ENCODE measurements around the gene HAND2.
A peak's percentile ranks its signal among the peaks of the same experiment; 100 is the strongest.

Gene HAND2

DNA sequence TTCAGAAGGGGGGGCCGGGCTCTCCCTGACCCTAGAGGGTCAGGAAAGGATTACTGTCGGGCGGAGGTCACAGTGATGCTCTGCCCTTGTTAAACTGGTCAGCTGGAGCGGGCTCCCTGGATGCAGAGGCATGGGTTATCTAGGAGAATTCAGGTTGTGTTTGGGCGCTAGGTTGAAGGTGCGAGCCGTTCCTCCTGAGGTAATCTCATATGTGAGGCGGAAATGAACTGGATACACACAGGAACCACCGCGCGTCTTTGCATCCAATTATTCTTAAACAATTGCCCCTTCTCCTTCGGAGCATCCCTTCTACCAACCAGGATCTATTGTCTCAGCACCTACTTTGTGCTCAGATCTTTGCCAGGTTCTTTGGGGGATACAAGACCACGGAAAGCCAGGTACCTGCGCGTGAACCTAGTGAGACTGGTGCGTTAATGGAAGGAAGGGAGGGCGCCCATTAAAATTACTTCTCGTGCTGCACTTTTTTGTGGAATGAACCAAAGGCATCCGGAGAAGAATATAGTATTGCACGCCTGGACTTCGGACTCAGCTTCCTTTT, 28.4 kb downstream of the HAND2 start:
- no peak for DNase-seq (ENCODE audit: low read depth in 2 of 2)

DNA sequence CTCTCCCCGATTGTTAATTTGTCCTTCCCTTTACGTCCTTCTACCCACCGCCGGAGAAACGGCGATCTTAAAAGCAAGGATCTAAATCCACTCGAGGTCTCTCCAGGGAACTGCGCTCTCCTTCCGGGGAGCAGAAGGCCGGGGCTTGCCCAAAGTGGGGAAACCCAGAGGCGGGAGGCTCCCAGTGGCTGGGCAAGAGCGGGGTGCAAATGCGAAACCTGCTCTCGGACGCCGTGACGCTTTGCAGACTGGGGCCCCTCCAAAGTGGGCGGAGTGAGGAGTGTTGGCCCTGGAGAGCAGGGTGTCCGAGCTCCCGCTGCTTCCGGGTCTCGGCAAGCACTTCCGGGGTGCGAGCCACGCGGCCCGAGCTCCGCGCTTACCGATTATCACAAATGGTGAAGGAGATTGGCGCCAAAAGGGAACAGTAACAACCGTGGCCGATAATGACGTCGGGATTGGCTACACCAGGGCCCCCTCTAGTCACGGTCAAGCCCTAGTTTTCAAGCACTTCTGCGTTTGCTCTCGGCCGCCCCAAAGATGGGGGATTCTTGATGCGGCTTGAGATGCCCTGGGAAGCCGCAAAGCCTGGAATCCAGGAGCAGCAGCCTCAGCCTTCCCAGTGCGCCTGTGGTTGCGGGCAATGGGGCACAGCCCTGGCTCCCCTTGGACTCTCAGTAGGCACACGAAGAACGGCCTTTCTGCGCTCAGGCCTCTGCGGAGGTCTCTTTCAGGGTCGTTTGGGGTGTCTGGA, 29.0 kb downstream of the HAND2 start:
- DNase-seq (ENCODE audit: low read depth in 2 of 2): no peak

DNA sequence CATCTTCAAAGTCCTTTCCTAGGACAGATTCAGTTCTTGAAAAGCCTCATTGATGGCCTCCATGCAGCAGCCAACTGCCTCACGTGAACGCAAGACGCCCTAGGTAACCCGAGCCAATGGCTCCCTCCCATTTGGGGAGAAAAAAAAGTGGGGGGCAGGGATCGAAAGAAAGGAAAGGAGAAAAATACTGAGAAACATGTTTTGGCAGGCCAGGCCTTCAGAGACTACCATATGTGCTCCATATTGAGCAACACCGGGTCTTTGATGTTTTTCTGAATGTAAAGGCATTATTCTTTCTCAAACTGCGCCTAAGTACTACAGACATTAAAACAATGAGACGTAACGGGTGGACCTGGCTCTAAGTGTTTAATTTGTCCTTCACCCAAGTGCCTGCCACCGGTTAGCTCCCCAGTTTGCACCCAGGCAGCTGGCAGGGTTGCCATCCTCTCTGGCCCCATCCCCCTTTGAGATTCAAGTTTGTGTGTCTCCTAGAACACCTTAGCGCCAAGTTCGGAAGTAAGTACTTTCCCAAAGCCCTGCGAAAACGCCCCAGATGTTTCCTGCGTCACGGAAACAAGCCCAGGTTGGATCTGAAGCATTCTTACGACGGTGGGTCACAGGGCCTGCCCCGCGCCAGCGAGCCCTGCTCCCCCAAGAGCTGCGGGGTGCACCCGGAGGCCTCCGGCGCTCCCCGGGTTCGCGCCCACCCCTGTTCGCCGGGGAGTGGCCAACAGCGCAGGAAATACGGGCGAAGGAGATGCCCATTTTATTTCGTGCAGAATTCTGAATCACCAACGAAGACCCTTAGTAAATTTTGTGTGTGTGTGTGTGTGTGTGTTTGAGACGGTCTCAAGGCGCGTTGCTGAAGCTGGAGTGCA, 30.1 kb downstream of the HAND2 start:
- no peak for DNase-seq (ENCODE audit: low read depth in 2 of 2)

DNA sequence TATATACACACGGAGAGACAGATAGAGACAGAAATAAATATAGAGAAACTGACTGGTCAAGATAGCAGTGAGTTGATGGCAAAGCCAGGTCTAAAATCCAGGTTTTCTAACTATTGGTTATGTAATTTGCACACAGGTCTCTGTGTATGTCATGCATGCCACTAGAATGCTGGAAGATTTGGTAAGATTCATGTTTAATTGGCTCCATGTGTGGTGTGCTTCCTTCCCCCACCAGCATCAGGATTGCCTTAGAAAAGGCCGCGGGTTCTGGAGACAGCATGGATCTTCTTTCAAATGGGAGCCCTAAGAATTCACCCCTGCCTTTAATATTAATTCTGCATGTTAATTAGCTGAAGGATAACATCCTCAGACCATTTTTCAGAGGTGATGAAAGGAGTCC, 31.3 kb downstream of the HAND2 start:
- no peak for DNase-seq (ENCODE audit: low read depth in 2 of 2)

DNA sequence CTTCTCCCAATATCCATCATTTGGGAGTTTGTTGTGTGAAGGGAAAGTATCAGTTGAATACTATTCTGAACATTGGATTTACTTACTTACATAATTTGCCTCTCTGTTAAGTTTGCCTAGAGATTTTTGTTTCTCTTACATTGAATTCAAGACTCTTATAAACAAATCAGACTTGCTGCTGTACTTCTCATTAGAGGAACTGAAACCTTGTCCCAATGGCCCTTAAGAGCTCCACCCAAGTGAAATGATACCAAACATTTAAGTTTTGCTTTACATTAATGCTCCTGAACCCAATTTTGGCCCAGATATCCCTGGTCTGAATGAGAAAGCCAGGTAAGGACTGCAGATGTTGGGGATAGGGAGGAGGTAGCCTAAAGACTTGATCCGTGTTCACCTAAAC, 32.0 kb downstream of the HAND2 start:
- DNase-seq (ENCODE audit: low read depth in 2 of 2): no peak

DNA sequence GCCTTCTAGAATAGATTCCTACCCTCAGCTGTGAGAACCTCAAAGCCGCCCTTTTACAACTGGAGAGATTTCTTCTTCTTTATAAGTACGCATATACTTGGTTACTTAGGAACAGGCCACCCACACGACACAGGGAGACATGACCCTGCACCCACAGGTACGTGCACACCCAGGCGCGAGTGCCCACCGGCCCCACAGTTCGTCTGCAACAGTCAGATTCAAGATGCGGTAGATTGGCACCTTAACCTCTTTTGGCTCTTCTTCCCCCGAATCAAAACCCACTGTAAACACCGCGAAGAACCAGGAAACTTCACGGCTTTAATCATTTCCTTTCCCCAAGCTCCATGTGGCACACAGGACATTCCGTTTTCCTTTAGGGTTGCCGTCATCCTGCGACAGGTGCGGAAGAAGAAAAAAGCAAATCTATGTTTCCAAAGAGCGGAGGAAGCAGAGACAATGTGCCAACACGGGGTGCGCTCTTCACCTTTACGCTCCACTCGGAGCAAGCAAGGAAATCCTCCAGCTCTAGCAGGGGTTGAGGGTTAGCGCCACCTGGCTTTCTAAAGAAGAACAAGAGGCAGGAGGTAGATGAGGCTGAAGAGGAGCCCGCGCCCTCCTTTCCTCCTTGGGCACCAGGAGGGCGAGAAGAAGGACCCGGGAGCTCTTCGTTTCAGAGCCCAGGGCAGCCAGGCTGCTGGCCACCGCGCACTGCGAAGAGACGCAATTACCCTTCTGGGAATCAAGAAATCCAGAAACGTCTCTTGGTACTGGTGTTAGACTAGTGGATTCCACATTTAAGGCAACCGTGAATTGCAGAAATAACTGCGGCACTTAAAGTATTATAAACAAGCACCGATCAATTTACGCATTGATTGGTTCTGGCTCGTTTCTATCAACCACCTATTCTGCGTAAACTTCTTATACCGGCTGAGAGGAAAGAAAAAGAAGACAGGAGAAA, 35.7 kb downstream of the HAND2 start:
- DNase-seq (ENCODE audit: low read depth in 2 of 2): peak in 1 of 2 donors; percentile 42

DNA sequence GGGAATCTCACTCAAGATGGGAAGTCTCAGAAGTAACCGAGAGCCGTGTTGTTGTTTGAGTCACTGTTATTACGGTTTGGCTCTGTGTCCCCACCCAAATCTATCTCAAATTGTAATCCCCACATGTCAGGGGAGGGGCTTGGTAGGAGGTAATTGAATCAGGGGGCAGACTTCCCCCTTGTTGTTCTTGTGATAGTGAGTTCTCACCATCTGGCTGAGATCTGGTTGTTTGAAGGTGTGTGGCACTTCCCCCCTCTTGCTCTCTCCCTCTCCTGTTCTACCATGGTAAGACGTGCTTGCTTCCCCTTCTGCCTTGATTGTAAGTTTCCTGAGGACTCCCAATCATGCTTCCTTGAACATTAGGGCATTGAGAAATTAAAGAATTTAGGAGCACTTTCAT, 37.0 kb downstream of the HAND2 start:
- no peak for DNase-seq (ENCODE audit: low read depth in 2 of 2)

DNA sequence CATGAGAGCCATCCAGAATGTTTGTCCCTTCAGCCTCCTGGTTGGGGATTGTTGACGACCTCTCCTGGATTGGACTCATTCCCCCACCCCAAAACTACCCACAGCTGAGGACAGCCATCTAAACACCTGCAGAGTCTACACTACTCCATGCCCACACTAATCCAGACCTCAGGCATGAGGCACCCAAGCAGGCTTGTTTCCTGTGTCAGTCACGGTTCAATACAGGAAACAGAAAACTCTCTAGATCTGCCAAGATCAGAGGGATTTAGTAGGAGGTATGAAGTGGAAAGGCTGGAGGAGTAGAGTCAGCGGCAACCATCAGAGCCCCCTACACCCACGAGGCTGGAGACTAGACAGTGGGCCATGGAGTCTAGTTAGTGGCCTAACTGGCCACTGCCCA, 37.7 kb downstream of the HAND2 start:
- DNase-seq (ENCODE audit: low read depth in 2 of 2): no peak

DNA sequence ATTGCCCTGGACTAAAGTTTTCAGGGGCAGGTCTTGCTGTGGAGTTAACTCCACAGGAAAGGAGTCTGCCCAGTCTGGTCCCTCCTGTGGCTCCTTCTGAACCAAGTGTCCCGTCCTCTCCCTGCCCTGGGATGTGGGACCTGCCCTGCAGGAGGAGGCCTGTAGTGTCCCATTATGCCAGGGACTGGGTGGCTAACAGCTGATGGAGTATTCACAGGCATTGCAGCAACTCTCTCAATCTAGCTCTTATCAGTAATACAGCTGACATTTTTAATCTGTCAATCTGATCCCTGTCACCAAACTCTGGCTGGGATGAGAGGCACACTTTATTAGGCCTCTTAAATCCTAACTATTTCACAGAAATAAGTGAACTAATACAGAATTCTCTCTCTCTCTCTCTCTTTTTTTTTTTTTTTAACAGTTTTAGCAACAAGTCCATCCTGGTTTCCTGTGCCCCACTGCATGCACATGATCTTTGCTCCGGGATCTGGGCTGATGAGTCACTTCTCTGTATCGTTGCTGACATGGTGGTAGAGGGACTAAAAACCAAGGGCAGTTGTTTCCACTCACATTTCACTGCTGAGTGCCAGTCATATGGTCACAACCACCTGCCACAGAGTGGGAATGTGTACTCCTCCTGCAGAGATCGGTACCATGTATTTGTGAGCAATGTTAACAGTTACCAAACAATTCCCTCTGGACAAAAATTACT, 39.1 kb downstream of the HAND2 start:
- no peak for DNase-seq (ENCODE audit: low read depth in 2 of 2)

DNA sequence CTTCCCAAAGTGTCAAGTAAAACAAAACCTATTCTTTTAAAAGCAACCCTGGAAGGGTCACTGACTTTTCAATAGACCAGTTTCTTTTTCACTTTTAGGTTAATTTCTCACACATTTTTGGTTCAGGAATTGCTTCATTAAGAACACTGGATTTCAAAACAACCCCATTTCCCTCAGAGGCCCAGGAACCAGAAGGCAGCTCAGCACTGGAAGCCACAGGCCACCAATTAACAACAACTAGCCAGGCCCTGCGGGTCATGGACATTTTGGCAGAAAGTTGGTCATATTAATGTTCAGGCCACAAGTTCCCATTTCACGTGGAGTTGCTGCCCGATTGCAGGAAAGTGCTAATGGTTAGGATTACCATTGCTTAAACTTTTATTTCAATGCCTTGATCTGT, 39.8 kb downstream of the HAND2 start:
- DNase-seq (ENCODE audit: low read depth in 2 of 2): no peak

DNA sequence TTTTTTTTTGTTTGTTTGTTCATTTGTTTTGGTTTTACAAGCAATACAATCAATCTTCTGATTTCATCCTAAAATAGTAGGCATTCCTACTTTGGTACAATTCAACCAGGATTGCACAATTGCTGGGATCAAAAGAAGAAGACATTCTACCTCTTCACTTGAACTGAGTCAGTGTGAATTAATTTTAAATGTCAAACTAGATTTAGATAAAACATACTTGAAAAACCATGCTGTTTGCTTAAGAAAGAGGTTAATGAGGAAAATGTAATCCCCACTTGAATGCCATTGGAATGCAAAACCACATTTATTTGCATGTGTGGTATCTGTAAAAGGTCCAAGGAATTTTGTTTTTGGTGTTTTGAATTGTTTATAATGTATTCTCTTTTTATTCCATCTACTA, 40.5 kb downstream of the HAND2 start:
- no peak for DNase-seq (ENCODE audit: low read depth in 2 of 2)

DNA sequence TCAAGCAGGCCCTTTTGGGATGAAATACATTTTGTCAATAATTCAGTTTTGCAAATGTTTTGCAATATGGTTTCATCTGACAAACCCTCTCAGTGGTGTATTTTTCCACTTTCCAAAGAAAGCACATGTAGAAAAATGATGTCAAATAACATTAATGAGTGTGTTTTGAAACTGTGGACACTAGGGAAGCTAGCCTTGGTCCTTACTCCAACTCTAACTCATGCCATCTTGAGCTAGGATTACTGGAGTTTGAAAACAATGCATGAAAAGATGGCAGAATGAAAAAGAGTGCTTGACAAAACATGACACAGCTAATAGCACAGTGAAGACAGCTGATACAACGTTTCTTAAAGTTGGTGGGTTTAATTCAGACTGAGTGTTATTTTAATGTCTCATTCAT, 41.4 kb downstream of the HAND2 start:
- no peak for DNase-seq (ENCODE audit: low read depth in 2 of 2)

DNA sequence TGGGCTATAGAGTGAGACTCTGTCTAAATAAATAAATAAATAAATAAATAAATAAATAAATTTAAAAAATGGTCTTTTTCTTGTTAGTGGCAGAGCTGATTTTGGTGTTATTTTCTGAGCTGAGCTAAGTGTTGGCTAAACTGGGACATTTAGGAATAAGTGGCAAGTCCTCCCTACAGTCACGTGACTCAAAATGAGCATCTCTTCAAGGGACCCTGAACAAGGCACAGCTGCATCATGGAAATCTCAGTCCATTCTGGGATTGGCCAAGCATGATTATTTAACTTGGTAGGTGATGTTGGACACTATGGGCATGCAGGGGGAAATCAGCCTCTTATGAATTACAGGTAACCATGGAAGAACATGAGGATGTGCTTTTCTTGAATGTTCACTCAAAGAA, 42.0 kb downstream of the HAND2 start:
- no peak for DNase-seq (ENCODE audit: low read depth in 2 of 2)

DNA sequence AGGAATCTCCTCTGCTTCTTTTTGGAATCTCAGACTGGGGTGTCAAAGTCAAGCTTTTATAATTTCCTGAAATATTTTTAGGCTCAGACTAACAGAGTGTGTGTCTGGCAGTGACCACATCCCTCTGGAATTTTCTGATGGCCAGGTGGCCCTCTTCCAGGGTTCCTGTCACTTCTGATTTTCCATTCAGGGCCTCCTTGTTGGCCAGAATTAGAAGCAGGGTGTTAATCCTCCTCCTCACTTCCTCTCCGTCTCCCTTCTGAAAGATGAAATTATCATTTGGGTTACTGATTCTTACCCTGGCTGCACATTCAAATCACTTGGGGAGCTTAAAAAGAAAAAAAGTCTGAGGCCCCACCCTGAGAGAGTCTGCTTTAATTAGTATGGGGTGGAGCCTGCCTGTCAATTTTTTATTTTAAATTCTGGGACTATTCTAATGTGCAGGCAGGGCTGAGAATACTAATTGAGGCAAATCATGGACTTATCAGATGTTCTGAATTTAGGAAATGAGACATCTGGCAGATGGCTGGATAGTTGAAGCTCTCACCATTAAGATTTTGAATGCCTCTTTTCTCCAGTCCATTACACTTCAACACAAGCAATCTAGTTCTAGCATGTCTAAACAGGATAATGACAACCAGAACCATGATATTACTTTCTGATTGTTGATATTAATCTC, 43.2 kb downstream of the HAND2 start:
- no peak for DNase-seq (ENCODE audit: low read depth in 2 of 2)

DNA sequence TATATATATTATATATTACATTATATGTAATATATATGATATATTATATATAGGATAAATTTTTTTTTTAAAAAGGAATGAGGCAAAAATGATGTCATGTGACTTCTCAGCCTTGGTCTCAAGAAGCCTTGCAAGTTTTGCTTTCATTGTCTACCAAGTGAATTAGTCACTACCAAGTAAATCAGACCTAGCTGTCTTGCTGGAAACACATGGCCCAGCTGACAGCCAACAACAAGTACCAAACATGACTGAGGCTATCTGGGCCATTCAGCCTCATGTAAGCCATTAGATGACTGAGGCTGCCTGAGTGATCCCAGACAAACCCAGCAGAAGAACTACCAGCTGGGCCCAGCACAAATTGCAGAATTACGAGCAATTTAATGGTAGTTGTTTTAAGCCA, 44.9 kb downstream of the HAND2 start:
- DNase-seq (ENCODE audit: low read depth in 2 of 2): no peak

DNA sequence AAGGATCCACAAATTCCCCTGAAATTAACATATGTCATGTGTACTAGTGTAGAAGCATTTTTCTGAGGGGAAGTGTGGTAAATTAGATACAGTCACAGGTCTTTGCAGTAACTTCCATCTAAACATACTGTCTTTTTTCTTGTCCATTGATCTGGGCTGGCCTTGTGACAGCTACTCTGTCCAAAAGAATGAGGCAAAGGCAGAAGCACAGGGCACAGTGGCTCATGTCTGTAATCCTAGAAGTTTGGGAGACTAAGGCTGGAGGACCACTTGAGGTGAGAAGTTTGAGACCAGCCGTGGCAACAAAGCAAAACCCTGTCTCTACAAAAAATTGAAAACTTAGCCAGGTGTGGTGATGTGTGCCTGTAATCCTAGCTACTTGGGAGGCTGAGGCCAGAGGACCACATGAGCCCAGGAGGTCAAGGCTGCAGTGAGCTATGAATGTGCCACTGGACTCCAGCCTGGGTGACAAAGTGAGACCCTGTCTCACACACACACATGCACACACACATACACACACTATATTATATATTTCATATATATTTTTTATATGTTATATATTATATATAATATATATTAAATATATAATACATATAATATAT, 47.6 kb downstream of the HAND2 start:
- DNase-seq (ENCODE audit: low read depth in 2 of 2): no peak

DNA sequence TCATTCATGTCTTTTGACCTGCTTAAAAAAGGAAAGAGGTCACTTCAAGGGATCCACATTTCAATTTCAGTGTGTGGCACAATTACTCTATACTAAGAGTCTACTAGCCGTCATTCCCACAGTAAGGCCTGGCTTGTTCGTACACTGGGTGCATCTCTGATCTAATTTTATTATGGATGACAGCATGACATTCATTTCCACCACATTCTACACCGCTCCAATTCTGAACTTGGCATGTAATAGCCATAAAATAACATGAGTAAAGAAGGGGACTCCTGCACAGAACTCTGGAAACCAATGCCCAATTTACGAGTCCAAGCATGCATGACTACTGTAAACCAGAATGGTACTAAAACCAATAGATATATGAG, 51.1 kb downstream of the HAND2 start:
- no peak for DNase-seq (ENCODE audit: low read depth in 2 of 2)

DNA sequence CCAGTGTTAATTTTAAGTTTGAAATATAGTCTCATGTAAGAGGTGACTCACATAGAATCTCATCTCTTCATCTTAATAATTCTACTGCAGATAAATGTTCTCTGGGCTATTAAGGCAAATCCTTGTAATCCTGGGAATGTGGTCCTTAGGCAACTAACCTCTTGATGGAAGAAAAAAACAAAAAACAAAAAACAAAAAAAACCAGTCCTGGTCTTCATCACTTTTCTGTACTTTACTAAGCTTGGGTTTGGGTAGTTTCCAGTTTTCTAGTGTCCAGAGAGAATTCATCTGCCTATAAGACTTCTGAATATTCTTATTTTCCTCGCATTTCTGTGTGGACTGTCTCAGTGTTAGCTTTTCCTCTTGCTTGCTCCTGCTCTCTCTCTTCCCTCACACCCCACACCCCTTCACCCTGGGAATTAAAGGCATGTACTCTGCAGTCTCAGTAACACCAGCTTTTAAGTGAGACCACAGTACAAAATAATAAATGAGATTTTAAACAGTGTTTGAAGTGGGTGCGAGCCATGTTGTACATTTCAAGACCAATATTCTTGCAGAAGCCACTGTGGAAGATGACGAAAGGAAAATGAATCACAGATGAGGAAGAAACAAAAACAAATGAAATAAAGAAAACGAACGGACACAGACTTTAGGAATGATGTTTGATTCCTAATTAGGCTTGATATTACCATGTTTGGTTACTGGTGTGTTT, 51.7 kb downstream of the HAND2 start:
- DNase-seq (ENCODE audit: low read depth in 2 of 2): no peak

DNA sequence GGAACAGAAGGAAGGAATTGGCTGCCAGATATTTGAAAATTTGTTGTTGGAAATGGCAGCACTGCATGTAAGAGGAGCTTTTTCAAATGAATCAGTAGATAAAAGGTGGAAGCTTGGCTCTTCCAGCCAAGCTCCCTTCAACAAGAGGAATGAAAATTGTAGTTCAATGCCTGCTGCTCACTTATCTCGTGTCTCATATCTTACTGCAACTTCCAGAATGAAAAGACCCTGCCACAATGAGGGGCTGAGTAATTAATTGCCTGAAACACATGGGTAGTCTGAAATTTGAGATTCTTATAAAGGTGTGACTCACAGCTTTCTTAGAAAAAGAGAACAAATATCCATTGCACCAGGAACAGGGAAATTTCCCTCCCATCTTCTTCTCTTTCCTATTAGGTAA, 53.0 kb downstream of the HAND2 start:
- no peak for DNase-seq (ENCODE audit: low read depth in 2 of 2)
